Ureter (tissue), 1 donor: Measurements from ENCODE around the gene OR2L5. TPM values are rescaled to one million over a fixed set of nuclear protein-coding genes. Genes with fewer than 3 reads are reported as not detected.

ENCODE experiments used
- DNase-seq: peaks from one replicate; pipeline ENCODE4 v3.0.0-alpha.2; 2020; ENCODE audit warnings: low spot score
- total RNA-seq: library from RNA; stranded (reverse); gene quantifications from one replicate; pipeline ENCODE4 v1.2.4, GENCODE V29; 2023
- donor health status: DM: yes; HTN: yes; CAD: no.

OR2L5 gene, protein sequence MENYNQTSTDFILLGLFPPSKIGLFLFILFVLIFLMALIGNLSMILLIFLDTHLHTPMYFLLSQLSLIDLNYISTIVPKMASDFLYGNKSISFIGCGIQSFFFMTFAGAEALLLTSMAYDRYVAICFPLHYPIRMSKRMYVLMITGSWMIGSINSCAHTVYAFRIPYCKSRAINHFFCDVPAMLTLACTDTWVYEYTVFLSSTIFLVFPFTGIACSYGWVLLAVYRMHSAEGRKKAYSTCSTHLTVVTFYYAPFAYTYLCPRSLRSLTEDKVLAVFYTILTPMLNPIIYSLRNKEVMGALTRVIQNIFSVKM
- total RNA-seq = not detected

DNA sequence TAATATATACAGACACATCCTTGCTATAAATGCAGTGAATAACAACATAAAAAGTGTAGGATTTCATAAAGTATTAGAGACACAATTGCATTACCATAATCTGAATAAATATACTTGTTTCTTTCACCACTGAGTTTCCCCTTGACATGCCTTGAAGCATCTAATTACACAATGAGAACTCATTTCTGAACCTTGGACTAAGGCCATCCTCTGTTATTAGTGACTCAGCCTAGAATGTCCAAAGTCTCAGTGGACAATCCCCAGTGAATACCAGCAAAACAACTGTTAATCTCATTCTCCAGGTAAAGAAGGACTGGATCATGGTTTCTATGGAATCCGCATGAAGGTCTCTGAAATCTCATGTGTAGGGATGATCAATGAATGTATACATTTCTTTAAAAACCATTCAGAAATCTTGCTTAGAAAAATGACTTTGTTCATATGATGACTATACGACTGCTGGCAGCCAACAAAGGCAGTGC is at the start of gene OR2L5:
OR2L5 (plus strand) TSS at position 432 of the 482 bp plus-strand sequence. CDS start 8,288 bp downstream, outside the sequence.
- DNase-seq = no peak

DNA sequence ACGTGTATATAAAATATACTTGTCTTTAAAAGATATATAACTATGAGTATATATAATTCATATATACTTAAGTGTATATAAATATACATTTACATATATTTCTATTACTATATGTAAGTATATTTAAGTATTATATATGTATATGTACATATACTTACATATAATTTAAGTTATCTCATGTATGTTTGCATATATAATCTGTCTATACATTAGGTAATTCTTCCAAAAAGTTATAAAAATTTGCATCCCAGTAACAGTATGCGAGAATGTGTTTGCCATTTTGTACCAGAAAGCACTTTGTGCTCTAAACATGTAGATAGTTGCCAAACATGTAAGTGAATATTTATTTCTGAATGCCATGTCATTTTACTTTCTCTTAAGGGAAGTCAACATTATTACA is 48.5 kb upstream of the OR2L5 start, which contains the start of gene OR2AK2:
OR2AK2 (plus strand) TSS at position 301 of the 400 bp plus-strand sequence. CDS start 144 bp downstream, outside the sequence.
- no peak for DNase-seq

DNA sequence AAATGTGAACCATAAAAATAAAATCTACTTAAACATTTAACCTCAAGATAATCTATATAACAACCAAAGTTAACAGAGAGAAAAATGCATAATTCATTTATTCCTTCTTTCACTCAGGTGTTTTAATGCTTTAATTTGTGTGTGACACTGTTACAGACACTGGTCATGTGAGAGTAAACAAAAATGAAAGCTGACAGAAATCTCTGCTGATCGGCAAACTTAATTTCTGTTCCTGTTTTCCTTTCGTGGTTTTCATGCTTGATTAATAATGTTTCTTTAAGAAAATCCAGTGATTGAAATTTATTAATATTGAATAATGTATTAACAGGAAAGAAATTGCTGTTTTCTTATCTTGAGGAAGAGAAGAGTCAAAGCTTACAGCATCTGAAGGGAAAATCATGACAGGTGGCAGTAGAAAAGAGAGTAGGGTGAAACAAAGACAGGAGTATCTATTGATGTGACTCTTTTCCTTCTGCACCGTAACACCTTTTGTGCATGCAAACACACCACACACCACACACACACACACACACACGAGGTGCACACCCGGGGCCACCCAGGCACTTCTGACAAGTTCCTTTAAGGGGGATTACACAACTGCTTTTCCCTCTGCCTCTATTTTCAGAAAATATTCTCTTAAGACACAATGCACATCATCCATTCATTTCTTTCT is 46.8 kb upstream of the OR2L5 start:
- no peak for DNase-seq

DNA sequence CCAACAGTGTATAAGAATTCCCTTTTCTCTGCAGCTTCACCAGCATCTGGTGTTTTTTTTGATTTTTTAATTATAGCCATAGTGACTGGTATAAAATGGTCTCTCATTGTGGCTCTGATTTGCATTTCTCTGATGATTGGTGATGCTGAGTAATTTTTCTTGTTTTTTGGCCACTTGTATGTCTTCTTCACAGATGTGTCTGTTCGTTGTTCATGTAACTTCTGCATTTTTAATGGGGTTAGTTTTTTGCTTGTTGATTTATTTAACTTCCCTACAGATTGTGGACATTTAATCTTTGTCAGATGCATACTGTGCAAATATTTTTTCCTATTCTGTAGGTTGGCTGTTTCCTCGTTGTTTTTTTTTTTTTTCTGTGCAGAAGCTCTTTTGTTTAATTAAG is 20.5 kb upstream of the OR2L5 start:
- no peak for DNase-seq

DNA sequence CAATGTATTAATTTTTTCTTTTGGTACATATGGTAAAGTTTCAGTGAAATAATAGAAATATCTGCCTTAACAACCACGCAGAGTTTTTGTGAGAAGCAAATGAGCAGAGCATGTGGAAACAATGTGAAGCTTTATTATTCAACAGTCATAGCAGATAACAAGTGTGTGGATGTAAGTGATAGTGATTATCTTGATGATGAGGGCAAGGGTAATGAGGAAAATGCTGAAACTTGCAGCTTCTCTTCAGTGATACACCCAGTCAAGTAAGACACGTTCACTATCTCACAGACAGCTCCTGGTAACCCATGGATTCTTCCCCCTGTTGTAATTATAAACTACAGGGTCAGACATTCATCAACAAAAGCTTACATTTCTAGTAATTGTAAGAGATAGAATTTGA is 14.6 kb upstream of the OR2L5 start:
- no peak for DNase-seq

DNA sequence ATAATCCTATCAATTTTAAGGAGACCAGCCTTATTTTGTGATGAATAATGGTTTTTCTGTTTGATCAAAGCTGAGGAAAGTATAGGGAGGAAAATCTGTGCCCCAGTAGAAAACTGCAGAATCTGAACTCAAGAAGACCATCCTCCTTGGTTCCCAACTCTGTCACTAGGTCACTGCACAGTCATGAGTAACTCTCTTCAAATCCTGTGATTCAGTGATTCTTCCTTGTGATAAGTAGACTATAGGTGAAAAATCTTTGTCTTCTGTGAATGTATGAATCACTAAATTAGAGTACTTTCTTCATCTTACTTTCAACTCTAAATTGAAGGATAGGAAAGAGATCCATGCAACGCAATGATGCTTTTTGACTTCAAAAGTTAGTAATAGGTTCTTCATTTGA is 13.3 kb upstream of the OR2L5 start:
- DNase-seq = no peak

DNA sequence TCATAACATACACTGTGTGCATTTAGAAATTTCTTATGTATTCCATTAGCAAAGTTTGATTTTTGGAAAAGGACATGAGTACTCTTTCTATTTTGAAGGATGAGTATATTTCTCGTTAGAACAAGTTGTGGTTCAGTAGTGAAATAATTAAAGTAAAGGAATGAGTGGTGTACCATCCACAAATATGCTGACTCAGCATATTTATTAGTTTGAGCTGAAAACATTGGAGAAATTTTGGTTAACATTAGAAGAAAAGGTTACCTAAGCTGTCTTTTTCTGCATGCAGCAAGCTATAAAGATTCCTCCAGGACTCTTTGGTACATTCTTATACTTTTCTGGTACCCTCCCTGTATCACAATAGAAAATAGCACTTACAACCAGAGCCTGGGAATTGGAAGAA is 5.7 kb upstream of the OR2L5 start:
- DNase-seq = no peak

DNA sequence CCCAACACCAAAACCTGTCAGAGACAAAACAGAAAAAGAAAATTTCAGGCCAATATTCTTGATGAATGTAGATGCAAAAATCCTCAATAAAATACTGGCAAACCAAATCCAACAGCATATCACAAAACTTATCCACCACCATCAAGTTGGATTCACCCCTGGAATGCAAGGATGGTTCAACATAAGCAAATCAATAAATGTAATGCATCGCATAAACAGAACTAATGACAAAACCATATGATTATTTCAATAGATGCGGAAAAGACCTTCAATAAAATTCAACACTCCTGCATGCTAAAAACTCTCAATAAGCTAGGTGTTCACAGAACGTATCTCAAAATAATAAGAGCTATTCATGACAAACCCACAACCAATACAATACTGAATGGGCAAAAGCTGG is 3.8 kb upstream of the OR2L5 start:
- DNase-seq = no peak

DNA sequence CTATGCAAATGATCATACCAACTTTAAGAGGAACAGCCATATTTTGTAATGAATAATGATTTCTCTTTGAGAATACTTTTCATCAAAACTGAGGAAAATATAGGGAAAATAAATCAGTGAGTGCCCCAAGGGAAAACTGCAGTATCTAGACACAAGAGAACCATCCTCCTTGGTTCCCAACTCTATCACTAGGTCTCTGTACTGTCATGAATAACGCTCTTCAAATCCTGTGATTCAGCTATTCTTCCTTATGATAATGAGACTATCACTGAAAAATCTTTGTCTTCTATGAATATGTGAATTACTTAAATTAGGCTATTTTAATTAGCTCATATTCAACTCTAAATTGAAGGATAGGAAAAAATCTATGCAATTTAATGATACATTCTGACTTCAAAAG is 2.3 kb downstream of the OR2L5 start:
- no peak for DNase-seq

DNA sequence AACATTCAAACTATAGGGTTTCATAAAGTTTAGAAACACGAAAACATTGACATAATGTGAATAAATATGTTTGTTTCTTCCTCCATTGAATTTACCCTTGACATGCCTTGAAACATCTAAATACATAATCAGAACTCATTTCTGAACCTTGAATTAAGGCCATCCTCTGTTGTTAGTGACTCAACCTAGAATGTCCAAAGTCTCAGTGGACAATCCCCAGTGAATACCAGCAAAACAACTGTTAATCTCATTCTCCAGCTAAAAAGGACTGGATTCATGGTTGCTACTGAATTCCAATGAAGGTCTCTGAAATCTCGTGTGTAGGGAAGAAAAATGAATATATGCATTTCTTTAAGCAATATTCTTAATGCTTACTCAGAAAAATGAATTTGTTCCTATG is 16.3 kb downstream of the OR2L5 start, which contains the start of gene OR2L2:
OR2L2 (plus strand) TSS at position 301 of the 400 bp plus-strand sequence. CDS start 8,198 bp downstream, outside the sequence.
- DNase-seq = no peak

DNA sequence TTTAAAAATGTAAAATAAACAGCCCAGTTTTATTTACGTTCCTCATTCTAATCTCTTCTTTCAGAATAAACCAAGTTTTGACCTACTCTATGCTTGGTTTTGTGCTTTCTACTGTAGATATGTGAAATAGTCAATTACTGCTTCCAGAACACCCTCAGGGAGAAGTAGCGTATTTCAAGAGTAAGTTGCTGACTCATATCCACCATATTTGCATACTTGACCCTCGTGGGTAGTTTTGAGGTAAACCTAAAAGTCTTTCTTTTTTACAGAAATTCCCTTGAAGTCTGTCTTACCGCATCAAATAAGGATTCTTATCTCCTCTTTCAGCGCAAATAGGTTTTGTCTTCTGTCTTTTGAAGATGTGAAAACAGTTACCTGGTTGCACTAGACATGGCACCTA is 31.7 kb downstream of the OR2L5 start:
- no peak for DNase-seq

DNA sequence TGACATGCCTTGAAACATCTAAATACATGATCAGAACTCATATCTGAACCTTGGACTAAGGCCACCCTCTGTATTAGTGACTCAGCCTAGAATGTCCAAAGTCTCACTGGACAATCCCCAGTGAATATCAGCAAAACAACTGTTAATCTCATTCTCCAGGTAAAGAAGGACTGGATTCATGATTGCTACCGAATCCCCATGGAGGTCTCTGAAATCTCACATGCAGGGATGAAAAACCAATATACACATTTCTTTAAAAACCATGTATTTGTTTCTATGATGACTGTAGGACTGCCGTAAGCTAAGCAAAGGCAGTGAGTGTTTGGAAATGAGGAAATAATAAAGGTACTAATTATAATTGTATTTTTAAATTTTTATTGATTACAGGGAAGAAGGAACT is 33.1 kb downstream of the OR2L5 start, which contains the start of gene OR2L3:
OR2L3 (plus strand) TSS at position 301 of the 400 bp plus-strand sequence. CDS start 13,846 bp downstream, outside the sequence.
- DNase-seq = no peak

DNA sequence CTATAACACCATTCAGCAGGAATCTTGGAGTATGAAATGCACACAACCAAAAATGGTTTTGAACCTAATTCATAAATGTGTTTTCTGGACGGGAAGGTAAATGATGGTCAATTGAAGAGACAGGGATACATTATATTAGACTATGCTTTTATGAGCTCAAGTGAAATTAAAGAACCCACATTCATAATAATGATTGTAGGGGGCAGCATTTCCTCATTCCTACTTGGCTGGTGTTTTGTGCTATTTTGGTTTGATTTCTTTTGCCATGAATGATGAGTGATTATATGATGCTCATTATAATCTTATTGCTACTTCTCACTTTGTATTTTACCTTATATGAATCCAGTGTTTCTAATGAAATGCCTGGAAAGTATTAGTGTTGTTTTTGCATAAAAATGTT is 33.5 kb downstream of the OR2L5 start:
- no peak for DNase-seq

DNA sequence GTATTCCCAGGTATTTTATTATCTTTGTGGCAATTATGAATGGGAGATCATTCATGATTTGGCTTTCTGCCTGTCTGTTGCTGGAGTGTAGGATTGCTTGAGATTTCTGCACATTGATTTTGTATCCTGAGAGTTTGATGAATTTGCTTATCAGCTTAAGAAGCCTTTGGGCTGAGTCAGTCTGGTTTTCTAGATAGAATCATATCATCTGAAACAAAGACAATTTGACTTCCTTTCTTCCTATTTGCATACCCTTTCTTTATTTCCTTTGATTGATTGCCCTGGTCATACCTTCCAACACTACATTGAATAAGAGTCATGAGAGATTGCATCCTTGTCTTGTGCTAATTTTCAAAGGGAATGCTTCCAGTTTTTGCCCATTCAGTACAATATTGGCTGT is 41.2 kb downstream of the OR2L5 start:
- DNase-seq = no peak

DNA sequence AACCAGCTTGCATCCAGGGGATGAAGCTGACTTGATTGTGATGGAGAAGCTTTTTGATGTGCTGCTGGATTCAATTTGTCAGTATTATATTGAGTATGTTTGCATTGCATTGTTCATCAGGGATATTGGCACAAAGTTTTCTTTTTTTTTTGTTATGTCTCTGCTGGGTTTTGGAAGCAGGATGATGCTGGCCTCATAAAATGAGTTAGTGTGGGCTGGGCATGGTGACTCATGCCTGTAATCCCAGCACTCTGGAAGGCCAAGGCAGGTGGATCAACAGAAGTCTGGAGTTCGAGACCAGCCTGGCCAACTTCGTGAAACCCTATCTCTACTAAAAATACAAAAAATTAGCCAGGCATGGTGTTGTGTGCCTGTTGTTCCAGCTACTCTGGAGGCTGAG is 41.8 kb downstream of the OR2L5 start:
- no peak for DNase-seq

DNA sequence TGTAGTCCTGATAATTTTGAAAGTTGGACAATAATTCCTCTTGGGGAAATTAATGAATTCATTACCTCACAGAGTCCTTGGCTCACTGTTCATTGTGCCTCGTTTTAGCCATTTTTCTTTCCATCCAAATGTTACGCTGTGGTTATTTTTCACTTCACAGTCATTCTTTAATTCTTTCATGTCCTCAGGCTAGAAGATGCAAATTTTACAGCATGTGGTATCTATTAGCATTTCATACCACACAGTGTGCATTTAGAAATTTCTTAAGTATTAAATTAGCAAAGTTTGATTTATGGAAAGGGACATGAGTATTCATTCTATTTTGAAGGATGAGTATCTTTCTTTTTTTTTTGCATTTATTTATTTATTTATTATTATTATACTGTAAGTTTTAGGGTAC is 51.6 kb downstream of the OR2L5 start:
- no peak for DNase-seq

DNA sequence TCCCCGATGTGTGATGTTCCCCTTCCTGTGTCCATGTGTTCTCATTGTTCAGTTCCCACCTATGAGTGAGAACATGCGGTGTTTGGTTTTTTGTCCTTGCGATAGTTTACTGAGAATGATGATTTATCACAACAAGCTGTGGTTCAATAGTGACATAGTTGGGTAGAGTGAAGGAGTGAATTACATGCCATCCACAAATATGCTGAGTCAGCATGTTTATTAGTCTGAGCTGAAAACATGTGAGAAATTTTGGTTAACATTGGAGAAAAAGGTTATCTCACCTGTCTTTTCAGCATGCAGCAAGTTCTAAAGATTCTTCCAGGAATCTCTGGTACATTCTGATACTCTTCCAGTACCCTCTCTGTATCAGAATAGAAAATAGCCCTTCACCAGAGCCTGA is 52.1 kb downstream of the OR2L5 start:
- no peak for DNase-seq

Other genes starting within 250 kb of the OR2L5 start
- not detected for gene OR14A16, start 189.5 kb upstream of the OR2L5 start, total RNA-seq
- not detected for gene OR11L1, start 171.8 kb upstream of the OR2L5 start, total RNA-seq
- gene TRIM58, start 156.5 kb upstream of the OR2L5 start, total RNA-seq = 0.42 TPM
- gene OR2W3, start 118.1 kb upstream of the OR2L5 start, total RNA-seq = not detected
- gene OR2T8, start 93.4 kb upstream of the OR2L5 start, total RNA-seq = not detected
- not detected for gene OR2AJ1, start 88.8 kb upstream of the OR2L5 start, total RNA-seq
- gene OR2L8, start 64.8 kb upstream of the OR2L5 start, total RNA-seq = not detected
- not detected for gene OR2AK2, start 48.4 kb upstream of the OR2L5 start, total RNA-seq
- gene OR2L2, start 16.4 kb downstream of the OR2L5 start, total RNA-seq = 0.29 TPM
- gene OR2L3, start 33.2 kb downstream of the OR2L5 start, total RNA-seq = not detected
- gene OR2L13, start 81.5 kb downstream of the OR2L5 start, total RNA-seq = not detected
- not detected for gene OR2M5, start 131.5 kb downstream of the OR2L5 start, total RNA-seq
- not detected for gene OR2M2, start 161.2 kb downstream of the OR2L5 start, total RNA-seq
- not detected for gene OR2M3, start 183.6 kb downstream of the OR2L5 start, total RNA-seq
- not detected for gene OR2M4, start 217.8 kb downstream of the OR2L5 start, total RNA-seq